Mesothelial cell of epicardium (in vitro differentiated cells): Measurements from ENCODE around the gene DYNC1H1. TPM values are rescaled to one million over a fixed set of nuclear protein-coding genes. Genes with fewer than 3 reads are reported as not detected.

Experiments used
- DNase-seq, 2 experiments: peaks; one replicate each; pipeline ENCODE4 v3.0.0; 2021; ENCODE audit warnings: low spot score in 2 of 2; ENCODE audit not compliant: unreplicated experiment in 2 of 2
- H3K27ac Mint-ChIP-seq: 2 replicates; pipeline ENCODE4 v1.8.0; 2021; ENCODE audit warnings: mixed read lengths
- H3K27me3 Mint-ChIP-seq: 2 replicates; pipeline ENCODE4 v1.8.0; 2021; ENCODE audit warnings: low read depth, mixed read lengths
- H3K36me3 Mint-ChIP-seq: 2 replicates; pipeline ENCODE4 v1.8.0; 2021; ENCODE audit warnings: mixed read lengths
- H3K4me1 Mint-ChIP-seq: 2 replicates; pipeline ENCODE4 v1.8.0; 2021; ENCODE audit warnings: mixed read lengths
- H3K4me3 Mint-ChIP-seq: 2 replicates; pipeline ENCODE4 v1.8.0; 2021; ENCODE audit warnings: mild to moderate bottlenecking, moderate library complexity, mixed read lengths
- H3K9me3 Mint-ChIP-seq: 2 replicates; pipeline ENCODE4 v1.8.0; 2021; ENCODE audit warnings: mixed read lengths
- CTCF ChIP-seq: fragments of 200-600 bp; sonication (generic); IDR thresholded peaks from one replicate; pipeline ENCODE4 v1.5.0; 2021; ENCODE audit warnings: antibody characterized with exemption; ENCODE audit not compliant: unreplicated experiment
- total RNA-seq: library from RNA; stranded (reverse); gene quantifications from 3 replicates; pipeline ENCODE4 v1.2.1, GENCODE V29; 2021

Gene DYNC1H1
- total RNA-seq, 1 donor from 2014 or later = 515 TPM

GRCh38 chr14:101988377-101988776 is 24.0 kb downstream of the DYNC1H1 start:
- H3K27me3 Mint-ChIP-seq = no peaks in the 10 kb centered on the region
- H3K4me1 Mint-ChIP-seq = no peaks in the 10 kb centered on the region
- H3K36me3 Mint-ChIP-seq = peaks cover 56% of the 10 kb centered on the region
- no peak for DNase-seq
- no peak overlapping the region for H3K27ac Mint-ChIP-seq
- no peak overlapping the region for H3K4me3 Mint-ChIP-seq
- no peaks in the 10 kb centered on the region for H3K9me3 Mint-ChIP-seq
- no peak for TF ChIP-seq CTCF

- Mint-ChIP-seq H3K9me3 (no peaks in the 10 kb centered on the region), H3K4me3 (no peak overlapping the region), H3K27me3 (no peaks in the 10 kb centered on the region), H3K27ac (no peak overlapping the region), H3K4me1 (no peaks in the 10 kb centered on the region), H3K36me3 (peaks cover 62% of the 10 kb centered on the region)
- no peak for DNase-seq
- no peak for TF ChIP-seq CTCF
Observed at GRCh38 chr14:101991352-101991751, 27.0 kb downstream of the DYNC1H1 start.

- no peak for TF ChIP-seq CTCF
- Mint-ChIP-seq H3K9me3 (no peaks in the 10 kb centered on the region), H3K27me3 (no peaks in the 10 kb centered on the region), H3K27ac (no peak overlapping the region), H3K36me3 (peaks cover 64% of the 10 kb centered on the region), H3K4me3 (no peak overlapping the region), H3K4me1 (no peaks in the 10 kb centered on the region)
- no peak for DNase-seq
Observed at GRCh38 chr14:101992708-101993107, 28.3 kb downstream of the DYNC1H1 start.

GRCh38 chr14:101997429-101998336 is 33.3 kb downstream of the DYNC1H1 start:
- H3K9me3 Mint-ChIP-seq = no peaks in the 10 kb centered on the region
- DNase-seq = no peak
- no peaks in the 10 kb centered on the region for H3K4me1 Mint-ChIP-seq
- H3K27ac Mint-ChIP-seq = no peak overlapping the region
- TF ChIP-seq CTCF = no peak
- no peaks in the 10 kb centered on the region for H3K27me3 Mint-ChIP-seq
- H3K36me3 Mint-ChIP-seq = peaks cover 64% of the 10 kb centered on the region
- no peak overlapping the region for H3K4me3 Mint-ChIP-seq

GRCh38 chr14:102000902-102001301 is 36.5 kb downstream of the DYNC1H1 start:
- Mint-ChIP-seq H3K9me3 (no peaks in the 10 kb centered on the region), H3K27me3 (no peaks in the 10 kb centered on the region), H3K4me3 (no peak overlapping the region), H3K27ac (no peak overlapping the region), H3K4me1 (no peaks in the 10 kb centered on the region), H3K36me3 (peaks cover 61% of the 10 kb centered on the region)
- no peak for DNase-seq
- TF ChIP-seq CTCF = no peak
